Psoas muscle (tissue), 8 donors: Measurements from ENCODE around the gene SLC41A3. TPM values are rescaled to one million over a fixed set of nuclear protein-coding genes. Genes with fewer than 3 reads are reported as not detected.

Experiments used
- ATAC-seq, 4 donors: fragments of 200-7000 bp; cut with Tn5 transposase; one replicate each; pipeline ENCODE4 v1.9.1; 2020; ENCODE audit warnings: moderate library complexity in 3 of 4, mild to moderate bottlenecking in 2 of 4
- DNase-seq, 2 donors: peaks; one replicate each; pipeline ENCODE4 v3.0.0-alpha.2; 2020
- H3K27ac ChIP-seq: fragments of 200-600 bp; one replicate; pipeline ENCODE4 v1.8.0; 2022
- H3K27me3 ChIP-seq, 3 donors: fragments of 200-600 bp in 1 of 3; one replicate each; pipeline versions ENCODE4 v1.6.1 to v1.8.0; 2013 to 2022; ENCODE audit warnings: low read length in 2 of 3, mild to moderate bottlenecking in 2 of 3, moderate library complexity in 1 of 3; ENCODE audit not compliant: insufficient read depth in 3 of 3
- H3K36me3 ChIP-seq, 2 donors: fragments of 200-600 bp in 1 of 2; one replicate each; pipeline versions ENCODE4 v1.6.1 to v1.8.0; 2013 to 2022; ENCODE audit warnings: low read depth in 1 of 2, mild to moderate bottlenecking in 1 of 2, moderate library complexity in 1 of 2; ENCODE audit not compliant: insufficient read depth in 1 of 2
- H3K4me1 ChIP-seq: fragments of 200-600 bp; one replicate; pipeline ENCODE4 v1.8.0; 2022
- H3K4me3 ChIP-seq: fragments of 200-600 bp; one replicate; pipeline ENCODE4 v1.8.0; 2022; ENCODE audit warnings: mild to moderate bottlenecking
- H3K9me3 ChIP-seq: fragments of 200-600 bp; one replicate; pipeline ENCODE4 v1.8.0; 2022
- WGBS, 3 donors: extraction: QIAGEN DNeasy Blood & Tissue Kit; methylation state at CpG; one replicate each; pipeline versions ENCODE4 v1.1.6 to v1.1.7; 2013; 5-methylcytosine and 5-hydroxymethylcytosine counted together
- intact Hi-C, 2 donors: fragments of 100-400 bp; cut with DNase I; formaldehyde crosslinking; loops; one replicate each; pipeline versions ENCODE4 v1.11.0 to v1.14.2; 2022
- polyA plus RNA-seq, 3 donors: library from polyadenylated mRNA; stranded (reverse); fragments of 200-250 nt; gene quantifications; one replicate each; pipeline ENCODE4 v1.2.3, GENCODE V29; 2013
- total RNA-seq, 4 donors: library from RNA; stranded (reverse); fragmentation: NEBNext Ultra II Directional in 2 of 4; extraction: Animal tissue kit (Norgen Biotek cat#: 25700) in 2 of 4; gene quantifications; one replicate each; pipeline versions ENCODE4 v1.2.1 to v1.2.4, GENCODE V29; 2021 to 2023
- TF ChIP-seq, protein P1 (sequence below): fragments of 200-600 bp; IDR thresholded peaks from one replicate; pipeline ENCODE4 v1.8.0; 2022; ENCODE audit warnings: antibody characterized with exemption
- donor health status: healthy with polysubstance abuse.
- donor health status: DM: no; HTN: no; CAD: no; lungs with moderate emphysema.
- donor health status: Bipolar disorder and iron deficiency.
- donor health status: healthy.
- donor health status: DM: yes; HTN: yes; CAD: no.
- donor health status: DM: no; HTN: no; CAD: no.
- donor health status: DM: no; HTN: no; CAD: no.
- donor health status: DM: yes; HTN: yes; CAD: no.

The SLC41A3 gene
- total and polyA plus RNA-seq, 7 donors: 28.7 to 58.9 (median 37.5) TPM

DNA sequence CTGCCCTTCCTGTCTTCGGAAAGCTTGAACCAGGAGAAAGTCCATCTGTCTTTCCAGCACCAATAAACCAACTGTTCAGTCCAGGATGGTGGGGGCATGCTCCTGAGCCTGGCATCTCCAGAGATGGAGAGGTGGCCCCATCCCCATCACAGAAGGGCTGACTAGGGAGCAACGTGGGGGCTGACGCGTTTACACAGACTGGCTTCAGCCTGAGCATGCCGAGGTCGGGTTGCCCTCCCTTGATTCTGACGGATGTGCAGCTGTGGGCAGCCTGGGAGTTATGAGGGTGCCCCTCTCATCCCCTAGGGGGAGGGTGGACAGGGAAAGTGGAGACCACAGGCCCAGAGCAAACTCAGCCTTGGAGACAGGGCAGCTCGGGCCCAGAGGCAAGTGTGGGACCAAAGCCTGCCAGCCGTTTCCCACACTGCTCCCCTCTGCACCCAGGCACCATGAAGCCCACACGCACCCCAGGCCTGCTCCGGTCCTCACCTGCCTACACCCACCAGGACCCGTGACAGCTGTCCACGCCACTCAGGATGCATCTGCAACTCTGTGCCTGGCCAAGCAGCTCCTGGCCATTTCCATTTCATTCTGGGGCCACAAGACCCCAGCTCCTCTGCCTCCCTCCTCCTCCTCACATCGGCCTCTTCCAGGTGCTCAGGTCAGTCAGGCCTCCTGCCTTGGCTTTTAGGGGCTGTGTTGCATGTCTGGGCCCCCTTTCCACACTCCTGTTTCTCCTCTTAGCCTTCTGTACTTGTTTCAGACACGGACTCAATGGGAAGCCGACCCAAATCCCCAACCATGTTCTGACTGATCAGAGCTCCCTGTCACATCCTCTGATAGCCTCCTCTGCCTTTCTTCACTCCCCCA lies 48.2 kb upstream of the SLC41A3 start:
- Histone ChIP-seq H3K27ac (no peak overlapping the region), H3K9me3 (no peaks in the 10 kb centered on the region), H3K4me1 (peaks cover 3% of the 10 kb centered on the region), H3K27me3 (no peaks in the 10 kb centered on the region), H3K4me3 (no peak overlapping the region), H3K36me3 (peaks cover 0 to 48% of the 10 kb centered on the region in 2 donors)
- TF ChIP-seq, protein P1, sequence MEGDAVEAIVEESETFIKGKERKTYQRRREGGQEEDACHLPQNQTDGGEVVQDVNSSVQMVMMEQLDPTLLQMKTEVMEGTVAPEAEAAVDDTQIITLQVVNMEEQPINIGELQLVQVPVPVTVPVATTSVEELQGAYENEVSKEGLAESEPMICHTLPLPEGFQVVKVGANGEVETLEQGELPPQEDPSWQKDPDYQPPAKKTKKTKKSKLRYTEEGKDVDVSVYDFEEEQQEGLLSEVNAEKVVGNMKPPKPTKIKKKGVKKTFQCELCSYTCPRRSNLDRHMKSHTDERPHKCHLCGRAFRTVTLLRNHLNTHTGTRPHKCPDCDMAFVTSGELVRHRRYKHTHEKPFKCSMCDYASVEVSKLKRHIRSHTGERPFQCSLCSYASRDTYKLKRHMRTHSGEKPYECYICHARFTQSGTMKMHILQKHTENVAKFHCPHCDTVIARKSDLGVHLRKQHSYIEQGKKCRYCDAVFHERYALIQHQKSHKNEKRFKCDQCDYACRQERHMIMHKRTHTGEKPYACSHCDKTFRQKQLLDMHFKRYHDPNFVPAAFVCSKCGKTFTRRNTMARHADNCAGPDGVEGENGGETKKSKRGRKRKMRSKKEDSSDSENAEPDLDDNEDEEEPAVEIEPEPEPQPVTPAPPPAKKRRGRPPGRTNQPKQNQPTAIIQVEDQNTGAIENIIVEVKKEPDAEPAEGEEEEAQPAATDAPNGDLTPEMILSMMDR: no peak
- ATAC-seq (no peak), DNase-seq (peak; percentile 12 to 25)
- intact Hi-C loops: loop anchor here (5.0 kb wide), 2 partner anchors 80 to 260 kb away; partner anchors contain the start of gene CFAP100 (in 2 of the 2)
- WGBS, 3 donors: 72 to 83% (median 79%) methylated on average over 16 of the region's 16 CpGs

DNA sequence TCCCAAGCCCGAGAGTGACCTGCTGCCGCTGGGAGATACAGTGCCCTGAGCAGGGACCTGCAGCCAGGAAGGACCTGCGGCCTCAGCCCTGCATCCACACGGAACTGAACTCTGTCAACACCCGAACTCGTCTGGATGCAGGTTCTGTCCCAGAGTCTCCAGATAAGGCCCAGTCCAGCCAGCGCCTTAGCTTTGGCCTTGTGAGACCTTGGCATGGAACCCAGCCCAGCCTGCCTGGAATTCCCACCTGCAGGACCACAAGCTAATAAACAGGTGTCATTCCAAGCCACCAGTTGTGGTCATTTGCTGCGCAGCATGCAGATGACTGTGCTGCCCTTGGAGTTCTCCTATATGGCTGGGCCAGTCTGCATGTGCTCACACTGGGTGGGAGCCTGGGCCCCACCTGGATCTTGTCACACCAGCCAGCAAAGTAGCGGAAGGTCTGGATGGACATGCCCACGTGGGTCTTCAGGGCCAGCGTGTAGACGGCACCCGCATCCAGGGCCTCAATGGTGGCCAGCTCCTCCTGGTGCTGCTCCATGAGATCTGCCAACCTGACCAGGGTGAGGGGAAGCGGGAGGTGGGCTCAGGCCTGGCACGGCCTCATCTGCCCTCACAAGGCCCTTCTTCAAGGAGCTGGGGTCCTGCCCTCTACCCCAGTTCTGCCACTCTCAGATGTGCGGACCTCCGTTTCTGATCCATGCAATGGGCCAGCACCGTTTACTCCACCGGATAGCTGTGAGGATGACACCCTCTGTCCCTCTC lies 47.2 kb upstream of the SLC41A3 start:
- TF ChIP-seq, protein P1: no peak
- H3K4me3 ChIP-seq: no peak overlapping the region
- WGBS, 3 donors: 72 to 89% (median 88%) methylated on average over 18 to 19 of the region's 19 CpGs
- peaks cover 3% of the 10 kb centered on the region for H3K4me1 ChIP-seq
- H3K27ac ChIP-seq: no peak overlapping the region
- intact Hi-C loops: loop anchor here (5.0 kb wide), 2 partner anchors 81 to 261 kb away; partner anchors contain the start of gene CFAP100 (in 2 of the 2)
- no peaks in the 10 kb centered on the region for H3K27me3 ChIP-seq
- DNase-seq: peak; percentile 12 to 46
- H3K36me3 ChIP-seq: peaks cover 0 to 38% of the 10 kb centered on the region in 2 donors
- H3K9me3 ChIP-seq: no peaks in the 10 kb centered on the region
- no peak for ATAC-seq

GRCh38 chr3:126130081-126130855 lies 46.3 kb upstream of the SLC41A3 start:
- Histone ChIP-seq H3K4me1 (peaks cover 3% of the 10 kb centered on the region), H3K27me3 (no peaks in the 10 kb centered on the region), H3K27ac (no peak overlapping the region), H3K36me3 (peaks cover 0 to 38% of the 10 kb centered on the region in 2 donors), H3K9me3 (no peaks in the 10 kb centered on the region), H3K4me3 (no peak overlapping the region)
- TF ChIP-seq, protein P1: no peak
- intact Hi-C loops: loop anchor here (5.0 kb wide), 2 partner anchors 82 to 262 kb away; partner anchors contain the start of gene CFAP100 (in 2 of the 2)
- ATAC-seq: no peak
- peak; percentile 6 to 48 for DNase-seq
- 69 to 85% (median 80%) methylated on average over 15 of the region's 15 CpGs for WGBS, 3 donors

DNA sequence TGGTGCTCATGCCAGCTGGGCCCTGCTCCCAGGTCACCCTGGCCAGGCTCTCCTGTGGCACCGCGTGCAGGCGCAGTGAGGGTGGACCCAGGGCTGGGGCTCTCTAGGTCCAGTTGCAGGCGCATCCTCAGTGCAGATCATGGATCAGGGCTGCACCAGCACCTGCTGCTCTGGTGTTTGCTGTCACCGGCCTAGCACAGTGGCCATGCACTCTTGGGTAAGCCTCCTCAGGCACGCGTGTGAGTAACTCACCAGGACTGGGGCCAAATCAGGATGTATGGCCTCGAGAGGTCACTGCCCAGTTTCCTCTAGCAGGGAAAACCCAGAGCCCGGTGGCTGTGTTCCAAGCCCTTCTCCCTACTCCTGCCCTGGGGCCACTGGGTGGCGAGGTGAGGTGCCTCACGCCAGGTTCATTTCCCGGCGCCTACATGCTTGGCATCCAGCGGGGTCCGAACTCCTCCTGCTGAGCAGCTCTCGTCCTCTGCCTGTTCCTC lies 45.5 kb upstream of the SLC41A3 start:
- H3K27me3 ChIP-seq: no peaks in the 10 kb centered on the region
- no peak overlapping the region for H3K27ac ChIP-seq
- peaks cover 0 to 39% of the 10 kb centered on the region in 2 donors for H3K36me3 ChIP-seq
- TF ChIP-seq, protein P1: no peak
- ATAC-seq: peak in 2 of 4 donors; percentile 35 to 66
- intact Hi-C loops: no loop called here
- H3K4me1 ChIP-seq: peaks cover 2% of the 10 kb centered on the region
- no peaks in the 10 kb centered on the region for H3K9me3 ChIP-seq
- H3K4me3 ChIP-seq: no peak overlapping the region
- peak; percentile 52 to 60 for DNase-seq
- WGBS, 3 donors: 53 to 75% (median 67%) methylated on average over 16 of the region's 16 CpGs
